Right lobe of liver (tissue), 4 donors: ENCODE data around the gene KCNK7.

Experiments used
- CTCF ChIP-seq, 4 donors: fragments of 200-600 bp in 3 of 4; fragments of 450-650 bp in 1 of 4; IDR thresholded peaks; one replicate each; pipeline versions ENCODE4 v1.5.1 to v1.8.0; 2016 to 2022; ENCODE audit warnings: antibody characterized with exemption in 4 of 4, mild to moderate bottlenecking in 2 of 4
- POLR2A ChIP-seq: fragments of 450-650 bp; IDR thresholded peaks from one replicate; pipeline ENCODE4 v1.6.1; 2017; ENCODE audit warnings: antibody characterized with exemption, mild to moderate bottlenecking
- donor health status: DM: no; HTN: no; CAD: no.
- donor health status: DM: no; HTN: no; CAD: no.
- donor health status: DM: no; HTN: yes; CAD: no.

DNA sequence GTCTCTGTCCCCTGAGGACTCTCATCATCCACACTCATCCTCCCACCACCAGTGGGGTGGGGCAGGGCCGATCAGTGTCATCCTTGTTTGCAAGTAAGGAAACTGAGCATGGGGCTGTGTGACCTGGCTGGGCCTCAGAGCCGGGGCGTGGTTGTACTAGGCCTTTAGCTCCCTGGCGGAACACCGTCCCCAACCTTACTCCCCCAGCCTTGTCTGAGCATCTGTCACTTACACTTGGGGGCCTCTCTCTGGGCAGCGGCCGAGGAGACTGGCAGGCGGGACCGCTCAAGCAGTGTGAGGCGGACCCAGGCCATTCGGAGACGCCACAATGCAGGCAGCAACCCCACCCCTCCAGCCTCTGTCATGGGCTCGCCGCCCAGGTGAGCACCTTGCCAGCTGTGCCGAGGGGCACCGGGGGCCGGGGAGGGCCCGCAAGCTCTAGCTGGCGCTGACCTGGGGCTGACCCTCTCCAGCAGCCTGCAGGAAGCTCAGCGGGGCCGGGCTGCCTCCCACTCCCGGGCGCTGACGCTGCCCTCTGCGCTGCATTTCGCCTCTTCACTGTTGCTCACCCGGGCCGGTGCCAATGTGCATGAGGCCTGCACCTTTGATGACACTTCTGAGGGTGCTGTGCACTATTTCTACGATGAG lies 23.8 kb upstream of the KCNK7 start:
- TF ChIP-seq CTCF (IDR thresholded peaks at IDR 0.05) (no peak), POLR2A (no peak)
